Measurements from ENCODE around the gene NAT14.

NAT14 gene

DNA sequence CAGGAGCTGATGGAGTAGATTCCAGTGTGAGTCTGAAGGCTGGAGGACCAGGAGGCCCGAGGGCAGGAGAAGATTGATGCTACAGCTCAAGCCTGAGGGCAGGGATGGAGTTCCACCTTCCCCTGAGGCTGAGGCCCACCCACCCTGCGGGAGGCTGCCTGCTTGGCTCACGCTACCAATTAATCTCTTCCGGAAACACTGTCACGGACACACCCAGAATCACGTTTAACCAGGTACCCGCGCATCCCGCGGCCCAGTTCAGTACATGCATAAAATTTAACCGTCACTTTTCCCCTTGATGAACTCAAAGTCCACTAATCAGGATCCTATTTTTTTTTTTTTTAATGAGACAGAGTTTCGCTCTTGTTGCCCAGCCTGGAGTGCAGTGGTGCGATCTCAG is 13.7 kb upstream of the NAT14 start:
- no peak for DNase-seq (ENCODE audit: low read depth)

- DNase-seq (ENCODE audit: low read depth): no peak
Observed at GRCh38 chr19:55472463-55472862, 12.5 kb upstream of the NAT14 start.

- no peak for DNase-seq (ENCODE audit: low read depth)
Observed at GRCh38 chr19:55473225-55474012, 11.6 kb upstream of the NAT14 start.

- no peak for DNase-seq (ENCODE audit: low read depth)
Observed at GRCh38 chr19:55474269-55475265, 10.4 kb upstream of the NAT14 start.

DNA sequence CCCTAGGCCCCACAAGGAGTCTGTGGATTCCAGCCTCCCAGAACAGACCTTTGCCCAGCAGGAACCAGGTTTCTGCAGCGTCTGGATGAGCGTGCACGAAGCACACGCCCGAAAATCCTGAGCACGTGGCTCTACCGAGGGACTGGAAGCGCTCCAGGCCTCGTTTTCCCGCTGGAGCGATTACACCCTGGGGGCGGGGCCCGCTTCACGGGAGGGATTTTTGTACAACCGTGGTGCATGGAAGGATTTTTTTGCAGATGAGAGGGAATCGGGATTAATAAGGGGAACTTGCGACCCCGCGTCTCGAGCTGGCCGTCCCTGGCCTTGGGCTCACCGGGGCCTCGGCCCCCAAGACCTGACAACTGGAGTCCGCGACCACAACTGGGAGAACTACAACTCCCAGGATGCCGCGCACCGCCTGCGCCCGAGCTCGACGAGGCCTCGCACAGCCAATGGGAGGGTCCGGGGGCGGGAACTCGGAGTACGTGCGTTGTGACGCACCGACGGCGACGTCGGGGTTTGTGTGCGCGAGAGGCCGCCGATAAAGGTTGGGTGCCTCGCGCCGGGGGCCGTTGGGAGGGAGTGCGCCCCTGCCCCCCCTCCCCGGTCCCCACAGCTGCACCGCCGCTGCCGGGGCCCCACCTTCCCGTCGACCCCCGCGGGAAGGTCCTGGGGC is 8.8 kb upstream of the NAT14 start, which contains the start of gene ZNF628:
Gene ZNF628 (plus strand): TSS at position 518 of the 676 bp plus-strand sequence. CDS start 3,294 bp downstream, outside the sequence.
- DNase-seq (ENCODE audit: low read depth): peak; percentile 97

DNA sequence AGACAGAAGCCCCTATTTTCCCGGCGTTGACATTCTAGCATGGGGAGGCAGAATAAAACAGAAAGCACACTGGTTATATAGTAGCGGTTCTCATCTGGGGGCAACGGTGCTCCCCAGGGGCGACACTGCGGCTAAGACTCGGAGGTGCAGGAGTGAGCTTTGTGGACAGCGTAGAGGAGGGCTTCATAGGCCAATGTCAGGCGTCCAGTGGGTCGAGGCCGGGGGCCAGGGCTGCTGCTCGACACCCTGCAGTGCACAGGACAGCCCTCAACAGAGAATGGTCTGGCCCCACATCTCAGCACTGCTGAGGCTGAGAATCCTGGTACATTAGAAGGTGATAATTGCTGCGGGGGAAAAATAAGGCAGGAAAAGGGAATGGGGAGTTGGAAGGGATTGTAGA is 7.1 kb upstream of the NAT14 start:
- DNase-seq (ENCODE audit: low read depth): no peak

DNA sequence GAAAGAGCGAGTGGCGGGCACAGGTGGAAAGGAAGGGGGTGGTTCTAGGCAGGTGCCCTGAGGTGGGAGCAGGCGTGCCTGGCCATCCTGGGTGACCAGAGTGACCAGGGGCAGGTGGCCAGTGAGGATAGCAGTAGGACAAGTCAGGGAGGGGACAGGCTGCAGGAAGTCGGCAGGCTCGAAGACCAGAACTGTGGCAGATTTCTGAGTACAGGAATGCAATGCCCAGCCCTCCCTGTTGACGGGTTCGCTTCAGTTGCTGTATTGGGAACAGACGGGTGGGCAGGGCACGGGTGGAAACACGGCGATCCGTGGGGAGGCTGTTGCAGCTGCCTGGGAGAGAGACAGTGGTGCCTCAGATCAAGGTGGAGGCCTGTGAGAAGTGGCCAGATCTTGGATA is 6.6 kb upstream of the NAT14 start:
- no peak for DNase-seq (ENCODE audit: low read depth)

- DNase-seq (ENCODE audit: low read depth): no peak
Observed at GRCh38 chr19:55479045-55479444, 5.9 kb upstream of the NAT14 start.

DNA sequence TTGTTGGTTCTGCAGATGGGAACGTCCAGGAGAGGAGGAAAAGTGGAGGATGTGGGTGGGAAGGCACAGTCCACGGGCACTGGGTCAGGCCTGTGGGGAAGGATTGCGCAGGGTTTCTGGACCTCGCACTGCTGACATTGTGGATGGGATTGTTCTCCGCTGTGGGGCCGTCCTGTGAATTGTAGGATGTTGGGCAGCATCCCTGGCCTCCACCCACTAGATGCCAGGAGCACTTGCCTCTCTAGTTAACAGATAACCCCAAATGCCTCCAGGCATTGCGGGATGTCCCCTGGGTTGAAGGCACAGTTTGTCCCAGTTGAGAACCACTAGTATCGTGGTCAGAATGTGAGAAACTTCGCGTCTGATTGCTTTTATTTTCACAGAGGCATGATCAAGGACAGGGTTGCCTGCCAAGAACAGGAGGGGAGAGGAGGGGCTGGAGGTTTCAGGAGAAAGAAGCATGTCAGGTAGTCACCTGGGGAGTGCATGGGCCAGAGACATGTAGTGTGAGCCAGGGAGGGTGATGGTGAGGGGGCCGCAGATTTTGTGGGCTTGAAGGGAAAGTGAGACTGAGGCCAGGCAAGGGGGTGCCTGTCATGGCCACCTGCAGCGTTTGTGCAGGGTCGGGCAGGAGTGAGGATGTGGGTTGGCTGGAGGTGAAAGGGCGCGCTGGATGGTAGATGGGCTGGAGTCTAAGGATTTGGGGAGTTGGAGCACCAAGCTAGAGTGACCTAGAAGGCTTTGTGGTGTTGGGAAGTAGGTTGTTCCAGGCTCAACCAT is 5.3 kb upstream of the NAT14 start:
- no peak for DNase-seq (ENCODE audit: low read depth)

- DNase-seq (ENCODE audit: low read depth): no peak
Observed at GRCh38 chr19:55481148-55481793, 3.7 kb upstream of the NAT14 start.

DNA sequence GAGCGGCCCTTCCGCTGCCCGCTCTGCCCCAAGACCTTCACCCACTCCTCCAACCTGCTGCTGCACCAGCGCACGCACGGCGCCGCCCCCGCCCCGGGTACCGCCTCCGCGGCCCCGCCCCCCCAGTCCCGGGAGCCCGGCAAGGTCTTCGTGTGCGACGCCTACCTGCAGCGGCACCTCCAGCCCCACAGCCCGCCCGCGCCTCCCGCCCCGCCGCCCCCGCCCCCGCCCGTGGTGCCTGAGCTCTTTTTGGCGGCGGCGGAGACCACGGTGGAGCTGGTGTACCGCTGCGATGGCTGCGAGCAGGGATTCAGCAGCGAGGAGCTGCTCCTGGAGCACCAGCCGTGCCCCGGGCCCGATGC is 3.2 kb upstream of the NAT14 start:
- DNase-seq (ENCODE audit: low read depth): no peak

DNA sequence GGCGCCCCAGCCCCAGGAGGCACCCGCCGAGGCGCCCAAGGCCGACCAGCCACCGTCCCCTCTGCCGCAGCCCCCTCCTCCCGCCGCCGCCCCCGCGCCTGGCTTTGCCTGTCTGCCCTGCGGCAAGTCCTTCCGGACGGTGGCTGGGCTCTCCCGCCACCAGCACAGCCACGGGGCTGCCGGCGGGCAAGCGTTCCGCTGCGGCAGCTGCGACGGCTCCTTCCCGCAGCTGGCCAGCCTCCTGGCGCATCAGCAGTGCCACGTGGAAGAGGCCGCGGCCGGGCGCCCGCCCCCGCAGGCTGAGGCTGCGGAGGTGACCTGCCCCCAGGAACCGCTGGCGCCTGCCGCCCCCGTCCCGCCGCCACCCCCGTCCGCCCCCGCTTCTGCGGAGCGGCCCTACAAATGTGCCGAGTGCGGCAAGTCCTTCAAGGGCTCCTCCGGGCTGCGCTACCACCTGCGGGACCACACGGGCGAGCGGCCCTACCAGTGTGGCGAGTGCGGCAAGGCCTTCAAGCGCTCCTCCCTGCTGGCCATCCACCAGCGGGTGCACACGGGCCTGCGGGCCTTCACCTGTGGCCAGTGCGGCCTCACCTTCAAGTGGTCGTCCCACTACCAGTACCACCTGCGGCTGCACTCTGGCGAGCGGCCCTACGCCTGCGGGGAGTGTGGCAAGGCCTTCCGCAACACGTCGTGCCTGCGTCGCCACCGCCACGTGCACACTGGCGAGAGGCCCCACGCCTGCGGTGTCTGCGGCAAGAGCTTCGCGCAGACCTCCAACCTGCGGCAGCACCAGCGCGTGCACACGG is 2.6 kb upstream of the NAT14 start:
- DNase-seq (ENCODE audit: low read depth): no peak

DNA sequence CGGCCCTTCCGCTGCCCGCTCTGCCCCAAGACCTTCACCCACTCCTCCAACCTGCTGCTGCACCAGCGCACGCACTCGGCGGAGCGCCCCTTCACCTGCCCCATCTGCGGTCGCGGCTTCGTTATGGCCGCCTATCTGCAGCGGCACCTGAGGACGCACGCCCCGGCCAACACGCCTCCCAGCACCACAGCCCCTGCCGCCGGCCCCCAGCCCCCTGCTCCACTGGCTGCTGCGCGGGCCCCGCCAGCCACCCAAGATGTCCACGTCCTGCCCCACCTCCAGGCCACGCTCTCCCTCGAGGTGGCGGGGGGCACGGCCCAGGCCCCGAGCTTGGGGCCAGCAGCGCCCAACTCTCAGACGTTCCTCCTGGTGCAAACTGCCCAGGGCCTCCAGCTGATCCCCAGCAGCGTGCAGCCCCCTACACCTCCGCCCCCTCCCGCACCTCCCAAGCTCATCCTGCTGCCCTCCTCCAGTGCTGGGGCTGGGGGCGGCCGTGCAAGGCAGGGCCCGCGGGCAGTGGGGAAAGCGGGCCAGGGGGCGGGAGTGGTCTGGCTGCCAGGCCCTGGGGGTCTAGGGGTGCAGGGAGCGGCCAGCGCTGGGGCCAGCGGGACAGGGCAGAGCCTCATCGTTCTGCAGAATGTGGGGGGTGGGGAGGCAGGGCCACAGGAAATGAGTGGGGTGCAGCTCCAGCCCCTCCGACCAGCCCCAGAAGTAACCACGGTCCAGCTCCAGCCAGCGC is 1.9 kb upstream of the NAT14 start:
- DNase-seq (ENCODE audit: low read depth): no peak

- no peak for DNase-seq (ENCODE audit: low read depth)
Observed at GRCh38 chr19:55483706-55484592, 1.0 kb upstream of the NAT14 start.

GRCh38 chr19:55485439-55486011 is 537 bp downstream of the NAT14 start:
- DNase-seq (ENCODE audit: low read depth): no peak

DNA sequence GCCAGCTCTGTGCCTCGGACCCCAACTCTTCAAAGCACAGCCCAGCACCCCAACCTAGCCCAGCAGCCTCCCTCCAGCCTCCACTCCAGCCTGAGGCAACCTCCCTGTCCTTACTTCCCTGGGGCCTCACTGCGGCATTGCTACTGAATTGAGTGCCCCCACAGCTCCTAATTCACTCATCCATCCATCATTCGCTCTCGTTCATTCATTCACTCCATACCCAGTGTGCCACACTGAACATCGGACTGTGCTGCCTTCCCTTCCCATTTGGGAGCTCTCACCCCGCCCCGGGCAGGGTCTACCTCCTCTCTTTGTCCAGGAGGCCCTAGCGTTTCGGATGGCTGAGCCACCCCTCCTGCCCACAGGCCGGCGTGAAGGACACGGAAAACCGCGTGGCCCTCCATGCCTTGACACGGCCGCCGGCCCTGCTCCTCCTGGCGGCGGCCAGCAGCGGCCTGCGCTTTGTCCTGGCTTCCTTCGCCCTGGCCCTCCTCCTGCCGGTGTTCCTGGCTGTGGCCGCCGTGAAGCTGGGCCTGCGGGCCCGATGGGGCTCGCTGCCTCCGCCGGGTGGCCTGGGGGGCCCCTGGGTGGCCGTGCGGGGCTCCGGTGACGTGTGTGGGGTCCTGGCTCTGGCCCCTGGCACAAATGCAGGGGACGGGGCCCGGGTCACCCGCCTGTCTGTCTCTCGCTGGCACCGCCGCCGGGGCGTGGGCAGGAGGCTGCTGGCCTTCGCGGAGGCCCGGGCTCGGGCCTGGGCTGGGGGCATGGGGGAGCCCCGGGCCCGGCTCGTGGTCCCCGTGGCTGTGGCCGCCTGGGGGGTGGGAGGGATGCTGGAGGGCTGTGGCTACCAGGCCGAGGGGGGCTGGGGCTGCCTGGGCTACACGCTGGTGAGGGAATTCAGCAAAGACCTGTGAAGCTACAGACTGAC is 1.3 kb downstream of the NAT14 start:
- DNase-seq (ENCODE audit: low read depth): no peak
